Mesendoderm (in vitro differentiated cells): Measurements from ENCODE around the gene NCMAP.
A peak's percentile ranks its signal among the peaks of the same experiment; 100 is the strongest.
"Not testable (repeated sequence)": the region's sequence is repeated elsewhere in the genome, so short reads cannot be mapped to it uniquely, and the experiment has no call there.

Experiments
- DNase-seq: peaks from one replicate; pipeline ENCODE4 v3.0.0; 2013
- H2AK5ac ChIP-seq: 2 replicates; pipeline ENCODE4 v1.6.1; 2013; ENCODE audit warnings: low read length, inconsistent platforms
- H2BK120ac ChIP-seq: 2 replicates; pipeline ENCODE4 v1.6.1; 2013; ENCODE audit warnings: low read depth, mild to moderate bottlenecking, low read length, moderate library complexity, mixed read lengths
- H2BK15ac ChIP-seq: replicated peaks from 2 replicates; pipeline ENCODE4 v1.6.1; 2013; ENCODE audit warnings: low read depth, mild to moderate bottlenecking, moderate library complexity
- H2BK5ac ChIP-seq: 2 replicates; pipeline ENCODE4 v1.6.1; 2013; ENCODE audit warnings: low read length, inconsistent platforms
- H3K18ac ChIP-seq: 2 replicates; pipeline ENCODE4 v1.6.1; 2013; ENCODE audit warnings: mild to moderate bottlenecking, low read length, mixed read lengths
- H3K23ac ChIP-seq: one replicate; pipeline ENCODE4 v1.6.1; 2013; ENCODE audit warnings: low read length
- H3K27ac ChIP-seq: 2 replicates; pipeline ENCODE4 v1.5.1; 2013; ENCODE audit warnings: low read depth, mild to moderate bottlenecking, inconsistent platforms, low read length, moderate library complexity
- H3K27me3 ChIP-seq: 2 replicates; pipeline ENCODE4 v1.6.1; 2013; ENCODE audit warnings: low read length, control low read depth, mild to moderate bottlenecking, inconsistent platforms; ENCODE audit not compliant: insufficient read depth, poor library complexity
- H3K36me3 ChIP-seq: 2 replicates; pipeline ENCODE4 v1.6.1; 2013; ENCODE audit warnings: low read length, inconsistent platforms; ENCODE audit not compliant: control insufficient read depth, insufficient read depth
- H3K4ac ChIP-seq: one replicate; pipeline ENCODE4 v1.6.1; 2013; ENCODE audit warnings: low read depth, mild to moderate bottlenecking, low read length, moderate library complexity
- H3K4me1 ChIP-seq: 2 replicates; pipeline ENCODE4 v1.6.1; 2013; ENCODE audit warnings: low read depth, low read length, inconsistent platforms; ENCODE audit not compliant: control insufficient read depth
- H3K4me2 ChIP-seq: 2 replicates; pipeline ENCODE4 v1.6.1; 2013; ENCODE audit warnings: low read length
- H3K4me3 ChIP-seq: 2 replicates; pipeline ENCODE4 v1.5.1; 2013; ENCODE audit warnings: mild to moderate bottlenecking, low read length
- H3K56ac ChIP-seq: one replicate; pipeline ENCODE4 v1.6.1; 2013; ENCODE audit warnings: low read length
- H3K79me1 ChIP-seq: 2 replicates; pipeline ENCODE4 v1.6.1; 2013; ENCODE audit warnings: low read length, inconsistent platforms
- H3K79me2 ChIP-seq: 2 replicates; pipeline ENCODE4 v1.6.1; 2013; ENCODE audit warnings: mild to moderate bottlenecking, low read length; ENCODE audit not compliant: control insufficient read depth, insufficient read depth
- H3K9ac ChIP-seq: 2 replicates; pipeline ENCODE4 v1.6.1; 2013; ENCODE audit warnings: low read length, inconsistent platforms
- H4K5ac ChIP-seq: one replicate; pipeline ENCODE4 v1.6.1; 2013; ENCODE audit warnings: low read length
- H4K8ac ChIP-seq: one replicate; pipeline ENCODE4 v1.6.1; 2013; ENCODE audit warnings: low read depth, mild to moderate bottlenecking, control low read depth, low read length, moderate library complexity
- WGBS: extraction: QIAGEN DNeasy Blood & Tissue Kit; methylation state at CpG from one replicate; pipeline ENCODE4 v1.1.7; 2013; ENCODE audit warnings: low lambda C conversion rate, missing lambda C conversion rate; ENCODE audit not compliant: insufficient coverage; ENCODE audit errors: extremely low coverage; 5-methylcytosine and 5-hydroxymethylcytosine counted together

NCMAP gene

GRCh38 chr1:24545662-24546061 lies 10.2 kb upstream of the NCMAP start:
- no peak overlapping the region for H3K23ac ChIP-seq
- no peaks in the 10 kb centered on the region for H3K79me1 ChIP-seq
- no peaks in the 10 kb centered on the region for H3K27me3 ChIP-seq
- no peak overlapping the region for H4K5ac ChIP-seq
- no peak overlapping the region for H2BK120ac ChIP-seq
- no peaks in the 10 kb centered on the region for H3K36me3 ChIP-seq
- DNase-seq, result no peak
- H3K18ac ChIP-seq, result no peak overlapping the region
- no peaks in the 10 kb centered on the region for H3K4me1 ChIP-seq
- no CpG with 5 or more reads among the region's 1 CpG for WGBS
- no peak overlapping the region for H3K4me2 ChIP-seq
- H2AK5ac ChIP-seq, result no peak overlapping the region
- no peak overlapping the region for H3K4ac ChIP-seq
- H3K56ac ChIP-seq, result no peak overlapping the region
- H4K8ac ChIP-seq, result no peak overlapping the region
- no peak overlapping the region for H2BK5ac ChIP-seq
- no peak overlapping the region for H2BK15ac ChIP-seq
- H3K9ac ChIP-seq, result no peak overlapping the region
- H3K4me3 ChIP-seq, result no peak overlapping the region
- H3K27ac ChIP-seq, result no peak overlapping the region
- no peaks in the 10 kb centered on the region for H3K79me2 ChIP-seq

GRCh38 chr1:24547195-24547594 lies 8.7 kb upstream of the NCMAP start:
- Histone ChIP-seq H3K23ac (no peak overlapping the region), H4K5ac (no peak overlapping the region), H3K4me2 (no peak overlapping the region), H3K4me1 (no peaks in the 10 kb centered on the region), H3K79me1 (no peaks in the 10 kb centered on the region), H3K56ac (no peak overlapping the region), H4K8ac (no peak overlapping the region), H3K18ac (no peak overlapping the region), H2BK5ac (no peak overlapping the region), H2AK5ac (no peak overlapping the region), H3K4ac (no peak overlapping the region), H3K27me3 (no peaks in the 10 kb centered on the region), H3K79me2 (no peaks in the 10 kb centered on the region), H2BK120ac (no peak overlapping the region), H2BK15ac (no peak overlapping the region), H3K9ac (no peak overlapping the region), H3K36me3 (no peaks in the 10 kb centered on the region), H3K27ac (no peak overlapping the region), H3K4me3 (no peak overlapping the region)
- no CpG with 5 or more reads among the region's 5 CpGs for WGBS
- DNase-seq, result no peak

- H3K4ac ChIP-seq, result no peak overlapping the region
- no peak for DNase-seq
- no peak overlapping the region for H3K23ac ChIP-seq
- H3K79me1 ChIP-seq, result no peaks in the 10 kb centered on the region
- no peak overlapping the region for H4K5ac ChIP-seq
- no peak overlapping the region for H3K56ac ChIP-seq
- H3K4me1 ChIP-seq, result no peaks in the 10 kb centered on the region
- no peak overlapping the region for H2BK120ac ChIP-seq
- no peak overlapping the region for H2BK15ac ChIP-seq
- WGBS, result no CpG with 5 or more reads among the region's 3 CpGs
- H3K27ac ChIP-seq, result no peak overlapping the region
- no peak overlapping the region for H3K18ac ChIP-seq
- H3K36me3 ChIP-seq, result no peaks in the 10 kb centered on the region
- H3K79me2 ChIP-seq, result no peaks in the 10 kb centered on the region
- H4K8ac ChIP-seq, result no peak overlapping the region
- H3K27me3 ChIP-seq, result no peaks in the 10 kb centered on the region
- H2AK5ac ChIP-seq, result no peak overlapping the region
- no peak overlapping the region for H3K9ac ChIP-seq
- H2BK5ac ChIP-seq, result no peak overlapping the region
- H3K4me3 ChIP-seq, result no peak overlapping the region
- no peak overlapping the region for H3K4me2 ChIP-seq
Measured at GRCh38 chr1:24548070-24548469, 7.8 kb upstream of the NCMAP start.

- H3K18ac ChIP-seq, H3K79me1 ChIP-seq, H2BK5ac ChIP-seq, H3K36me3 ChIP-seq, H4K8ac ChIP-seq, H3K27ac ChIP-seq, H3K27me3 ChIP-seq, H3K4ac ChIP-seq, H2BK120ac ChIP-seq, H3K4me3 ChIP-seq, H4K5ac ChIP-seq, H2BK15ac ChIP-seq, DNase-seq, H3K4me2 ChIP-seq, H2AK5ac ChIP-seq, H3K9ac ChIP-seq, H3K56ac ChIP-seq, H3K79me2 ChIP-seq, H3K23ac ChIP-seq, H3K4me1 ChIP-seq: not testable (repeated sequence)
- no CpG with 5 or more reads among the region's 5 CpGs for WGBS
Measured at GRCh38 chr1:24549210-24549609, 6.7 kb upstream of the NCMAP start.

- Histone ChIP-seq H2AK5ac (no peak overlapping the region), H4K5ac (no peak overlapping the region), H3K36me3 (no peaks in the 10 kb centered on the region), H3K79me1 (no peaks in the 10 kb centered on the region), H2BK5ac (no peak overlapping the region), H3K4ac (no peak overlapping the region), H3K4me3 (no peak overlapping the region), H3K56ac (no peak overlapping the region), H2BK120ac (no peak overlapping the region), H3K9ac (no peak overlapping the region), H4K8ac (no peak overlapping the region), H3K27me3 (peaks cover 2% of the 10 kb centered on the region), H3K4me2 (no peak overlapping the region), H3K4me1 (no peaks in the 10 kb centered on the region), H3K23ac (no peak overlapping the region), H3K79me2 (no peaks in the 10 kb centered on the region), H3K27ac (no peak overlapping the region), H3K18ac (no peak overlapping the region), H2BK15ac (no peak overlapping the region)
- no peak for DNase-seq
- WGBS, result no CpG with 5 or more reads among the region's 13 CpGs
Measured at GRCh38 chr1:24551290-24551959, 4.5 kb upstream of the NCMAP start.

- Histone ChIP-seq H2BK15ac (no peak overlapping the region), H2BK5ac (no peak overlapping the region), H4K8ac (no peak overlapping the region), H3K56ac (no peak overlapping the region), H2BK120ac (no peak overlapping the region), H3K18ac (no peak overlapping the region), H3K27me3 (peaks cover 2% of the 10 kb centered on the region), H3K4me3 (no peak overlapping the region), H3K36me3 (no peaks in the 10 kb centered on the region), H3K23ac (no peak overlapping the region), H3K4me2 (no peak overlapping the region), H3K27ac (no peak overlapping the region), H3K4ac (no peak overlapping the region), H3K79me2 (no peaks in the 10 kb centered on the region), H3K79me1 (no peaks in the 10 kb centered on the region), H2AK5ac (no peak overlapping the region), H4K5ac (no peak overlapping the region), H3K9ac (no peak overlapping the region), H3K4me1 (no peaks in the 10 kb centered on the region)
- no CpG with 5 or more reads among the region's 10 CpGs for WGBS
- DNase-seq, result peak; percentile 55
Measured at GRCh38 chr1:24551960-24552571, 3.8 kb upstream of the NCMAP start.
